PC-9 (cell line): ENCODE data around the gene UXT.

Source experiments
- CTCF ChIP-seq: fragments of 200-600 bp; sonication (generic); conservative IDR thresholded peaks from 2 replicates; pipeline ENCODE4 v1.6.1; 2017; ENCODE audit warnings: mixed run types, antibody characterized with exemption, mild to moderate bottlenecking, moderate library complexity
- EZH2 ChIP-seq: fragments of 200-600 bp; sonication (generic); IDR thresholded peaks from 2 replicates; pipeline ENCODE4 v1.8.0; 2017; ENCODE audit warnings: antibody characterized with exemption, low read depth

GRCh38 chrX:47649271-47649670 is 9.7 kb downstream of the UXT start:
- TF ChIP-seq CTCF (no peak), EZH2 (no peak)
